ENCODE measurements around the gene GDPD5. TPM values are rescaled to one million over a fixed set of nuclear protein-coding genes. Genes with fewer than 3 reads are reported as not detected.

The GDPD5 gene
- total RNA-seq, 3 donors from 2014 or later (not counting 1 experiment from before 2014, with no cell fraction given) = 49.7 to 95.2 (median 60.2) TPM

DNA sequence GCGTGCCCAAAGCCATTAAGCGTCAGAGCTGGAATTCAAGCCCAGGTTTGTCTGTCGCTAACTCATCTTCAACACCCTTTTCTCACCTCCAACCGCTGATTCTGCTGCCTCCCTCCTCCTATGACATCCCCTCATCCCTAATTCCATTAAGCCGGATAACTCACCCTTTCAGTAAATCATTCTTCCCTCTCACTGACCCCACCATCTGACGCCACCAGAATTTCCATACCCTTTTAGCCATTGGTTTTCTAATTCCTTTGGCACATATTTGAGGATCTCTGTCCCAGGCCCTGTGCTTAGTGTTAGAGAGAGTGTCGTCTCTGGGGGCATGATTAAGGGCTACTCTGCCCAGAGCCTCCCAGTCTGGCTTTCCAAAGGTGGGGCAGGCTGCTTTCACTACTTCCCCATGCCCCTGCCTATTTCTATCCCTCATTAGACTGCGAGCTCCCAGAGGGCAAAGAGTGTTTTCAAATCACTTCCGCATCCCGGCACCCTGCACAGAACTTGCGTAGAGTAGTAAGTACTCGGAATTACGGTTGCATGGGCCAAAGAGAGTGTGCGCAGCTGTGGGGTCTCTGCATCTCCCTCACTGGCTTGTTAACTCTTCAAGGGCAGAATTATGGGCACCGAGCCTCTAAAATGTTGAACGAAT, 96.6 kb downstream of the GDPD5 start:
- Histone ChIP-seq H3K27ac (ENCODE audit: low read length) (no peak overlapping the region), H3K36me3 (ENCODE audit: control insufficient read depth, insufficient read depth, low read length) (no peaks in the 10 kb centered on the region), H3K4me3 (ENCODE audit: low read length) (no peak overlapping the region), H3K4me1 (ENCODE audit: control insufficient read depth, insufficient read depth, low read length) (peaks cover 23% of the 10 kb centered on the region), H3K9me3 (ENCODE audit: control insufficient read depth, insufficient read depth, low read length) (peaks cover 6% of the 10 kb centered on the region), H3K27me3 (ENCODE audit: control insufficient read depth, insufficient read depth, low read length) (peaks cover 32% of the 10 kb centered on the region)
- H3K4me3 Mint-ChIP-seq = peak overlapping the region; percentile 80
- ATAC-seq = no peak
- no peaks in the 10 kb centered on the region for H3K36me3 Mint-ChIP-seq
- WGBS (ENCODE audit: insufficient coverage) = 70% methylated on average over 16 of the region's 16 CpGs
- intact Hi-C loops (cut with micrococcal nuclease) = no loop called here
- H3K27ac Mint-ChIP-seq = peak overlapping the region; percentile 50 to 53
- TF ChIP-seq, protein P1, sequence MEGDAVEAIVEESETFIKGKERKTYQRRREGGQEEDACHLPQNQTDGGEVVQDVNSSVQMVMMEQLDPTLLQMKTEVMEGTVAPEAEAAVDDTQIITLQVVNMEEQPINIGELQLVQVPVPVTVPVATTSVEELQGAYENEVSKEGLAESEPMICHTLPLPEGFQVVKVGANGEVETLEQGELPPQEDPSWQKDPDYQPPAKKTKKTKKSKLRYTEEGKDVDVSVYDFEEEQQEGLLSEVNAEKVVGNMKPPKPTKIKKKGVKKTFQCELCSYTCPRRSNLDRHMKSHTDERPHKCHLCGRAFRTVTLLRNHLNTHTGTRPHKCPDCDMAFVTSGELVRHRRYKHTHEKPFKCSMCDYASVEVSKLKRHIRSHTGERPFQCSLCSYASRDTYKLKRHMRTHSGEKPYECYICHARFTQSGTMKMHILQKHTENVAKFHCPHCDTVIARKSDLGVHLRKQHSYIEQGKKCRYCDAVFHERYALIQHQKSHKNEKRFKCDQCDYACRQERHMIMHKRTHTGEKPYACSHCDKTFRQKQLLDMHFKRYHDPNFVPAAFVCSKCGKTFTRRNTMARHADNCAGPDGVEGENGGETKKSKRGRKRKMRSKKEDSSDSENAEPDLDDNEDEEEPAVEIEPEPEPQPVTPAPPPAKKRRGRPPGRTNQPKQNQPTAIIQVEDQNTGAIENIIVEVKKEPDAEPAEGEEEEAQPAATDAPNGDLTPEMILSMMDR (IDR thresholded peaks at IDR 0.05) = no peak
- H3K4me1 Mint-ChIP-seq = peaks cover 18 to 29% of the 10 kb centered on the region in 2 donors
- H3K27me3 Mint-ChIP-seq (ENCODE audit: low read depth in 2 of 2) = peaks cover 24 to 40% of the 10 kb centered on the region in 2 donors
- no peak for DNase-seq
- H3K9me3 Mint-ChIP-seq = no peaks in the 10 kb centered on the region

DNA sequence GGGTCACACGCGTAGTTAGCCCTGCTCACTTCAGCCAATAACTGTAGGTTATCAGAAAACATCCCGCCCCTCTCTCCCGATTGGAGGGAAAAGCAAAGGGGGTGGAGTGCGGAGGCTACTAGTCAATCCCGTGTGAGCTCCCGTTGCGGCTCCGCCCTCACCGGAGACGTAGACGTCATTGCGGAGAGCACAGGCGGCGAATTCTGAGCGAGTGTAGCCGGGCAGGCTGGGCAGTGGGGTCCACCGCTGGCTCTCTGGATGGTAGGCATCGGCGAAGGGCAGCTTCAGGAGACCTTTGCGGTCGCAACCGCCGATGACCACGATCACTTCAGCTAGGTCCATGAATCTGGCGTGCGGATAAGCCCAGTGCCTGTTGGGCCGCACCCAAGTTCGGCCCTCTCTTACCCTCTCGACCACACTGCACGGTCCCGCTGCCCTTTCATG, 97.4 kb downstream of the GDPD5 start:
- no peak overlapping the region for H3K4me3 ChIP-seq (ENCODE audit: low read length)
- H3K9me3 Mint-ChIP-seq = no peaks in the 10 kb centered on the region
- DNase-seq (peak; percentile 62 to 82), ATAC-seq (peak; percentile 71)
- H3K36me3 Mint-ChIP-seq = no peaks in the 10 kb centered on the region
- H3K4me3 Mint-ChIP-seq = peak overlapping the region; percentile 80
- peaks cover 29% of the 10 kb centered on the region for H3K27me3 ChIP-seq (ENCODE audit: control insufficient read depth, insufficient read depth, low read length)
- peaks cover 23% of the 10 kb centered on the region for H3K4me1 ChIP-seq (ENCODE audit: control insufficient read depth, insufficient read depth, low read length)
- peaks cover 24 to 38% of the 10 kb centered on the region in 2 donors for H3K27me3 Mint-ChIP-seq (ENCODE audit: low read depth in 2 of 2)
- peaks cover 6% of the 10 kb centered on the region for H3K9me3 ChIP-seq (ENCODE audit: control insufficient read depth, insufficient read depth, low read length)
- WGBS (ENCODE audit: insufficient coverage) = 14% methylated on average over 32 of the region's 32 CpGs
- peaks cover 18 to 29% of the 10 kb centered on the region in 2 donors for H3K4me1 Mint-ChIP-seq
- intact Hi-C loops (cut with micrococcal nuclease) = no loop called here
- H3K36me3 ChIP-seq (ENCODE audit: control insufficient read depth, insufficient read depth, low read length) = no peaks in the 10 kb centered on the region
- H3K27ac Mint-ChIP-seq = peak overlapping the region in 1 of 2 donors; percentile 53
- TF ChIP-seq, protein P1 (IDR thresholded peaks at IDR 0.05) = no peak
- H3K27ac ChIP-seq (ENCODE audit: low read length) = no peak overlapping the region

DNA sequence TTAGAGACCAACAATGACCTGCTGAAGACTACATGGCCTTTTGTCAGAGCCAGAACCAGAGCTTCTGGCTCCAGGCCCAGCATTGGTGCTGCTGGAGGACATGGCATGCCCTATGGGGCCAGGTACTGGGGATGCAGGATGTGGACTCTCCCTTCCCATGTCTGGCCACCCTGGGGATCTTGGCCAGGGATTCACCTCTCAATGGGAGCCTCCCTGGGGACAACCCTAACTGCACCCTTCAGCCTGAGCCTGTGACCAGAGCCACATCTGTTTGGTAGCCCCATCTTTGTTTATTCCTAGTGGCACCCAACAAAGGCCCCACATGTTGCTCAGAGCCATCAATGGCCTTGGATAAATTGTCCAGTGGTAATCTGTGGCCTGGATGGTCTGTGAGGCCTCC, 98.6 kb downstream of the GDPD5 start:
- peaks cover 6% of the 10 kb centered on the region for H3K9me3 ChIP-seq (ENCODE audit: control insufficient read depth, insufficient read depth, low read length)
- H3K27ac ChIP-seq (ENCODE audit: low read length) = no peak overlapping the region
- DNase-seq (no peak), ATAC-seq (no peak)
- H3K36me3 Mint-ChIP-seq = no peaks in the 10 kb centered on the region
- intact Hi-C loops (cut with micrococcal nuclease) = no loop called here
- H3K27ac Mint-ChIP-seq = no peak overlapping the region
- peaks cover 23% of the 10 kb centered on the region for H3K4me1 ChIP-seq (ENCODE audit: control insufficient read depth, insufficient read depth, low read length)
- no peaks in the 10 kb centered on the region for H3K9me3 Mint-ChIP-seq
- peaks cover 26% of the 10 kb centered on the region for H3K27me3 ChIP-seq (ENCODE audit: control insufficient read depth, insufficient read depth, low read length)
- peaks cover 18 to 26% of the 10 kb centered on the region in 2 donors for H3K4me1 Mint-ChIP-seq
- peaks cover 17 to 27% of the 10 kb centered on the region in 2 donors for H3K27me3 Mint-ChIP-seq (ENCODE audit: low read depth in 2 of 2)
- no peak overlapping the region for H3K4me3 Mint-ChIP-seq
- TF ChIP-seq, protein P1 (IDR thresholded peaks at IDR 0.05) = no peak
- H3K4me3 ChIP-seq (ENCODE audit: low read length) = no peak overlapping the region
- no peaks in the 10 kb centered on the region for H3K36me3 ChIP-seq (ENCODE audit: control insufficient read depth, insufficient read depth, low read length)

DNA sequence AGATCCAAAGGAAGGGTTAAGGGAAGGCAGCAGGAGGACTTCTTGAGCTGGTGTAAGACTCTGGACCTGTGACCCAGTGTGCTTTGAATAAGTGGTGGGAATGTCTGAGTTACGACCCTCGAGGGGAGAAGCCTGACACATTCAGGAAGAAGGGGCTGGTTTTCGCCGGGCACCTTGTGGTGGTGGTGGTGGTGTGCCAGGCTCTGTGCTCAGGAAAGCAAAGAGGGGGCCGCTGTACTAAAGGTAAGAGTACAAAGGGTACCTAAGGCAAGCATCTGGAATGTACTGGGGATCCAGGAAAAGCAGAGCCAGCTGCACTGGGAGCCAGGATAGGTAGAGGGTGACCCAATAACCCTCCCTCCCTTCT, 99.0 kb downstream of the GDPD5 start:
- ATAC-seq (no peak), DNase-seq (no peak)
- Mint-ChIP-seq H3K4me1 (peaks cover 18 to 26% of the 10 kb centered on the region in 2 donors), H3K36me3 (no peaks in the 10 kb centered on the region), H3K9me3 (no peaks in the 10 kb centered on the region), H3K4me3 (no peak overlapping the region), H3K27ac (no peak overlapping the region), H3K27me3 (ENCODE audit: low read depth in 2 of 2) (peaks cover 14 to 22% of the 10 kb centered on the region in 2 donors)
- TF ChIP-seq, protein P1 (IDR thresholded peaks at IDR 0.05) = no peak
- Histone ChIP-seq H3K27ac (ENCODE audit: low read length) (no peak overlapping the region), H3K9me3 (ENCODE audit: control insufficient read depth, insufficient read depth, low read length) (peaks cover 6% of the 10 kb centered on the region), H3K4me3 (ENCODE audit: low read length) (no peak overlapping the region), H3K27me3 (ENCODE audit: control insufficient read depth, insufficient read depth, low read length) (peaks cover 22% of the 10 kb centered on the region), H3K36me3 (ENCODE audit: control insufficient read depth, insufficient read depth, low read length) (no peaks in the 10 kb centered on the region), H3K4me1 (ENCODE audit: control insufficient read depth, insufficient read depth, low read length) (peaks cover 23% of the 10 kb centered on the region)
- intact Hi-C loops (cut with micrococcal nuclease) = no loop called here
- WGBS (ENCODE audit: insufficient coverage) = 86% methylated on average over 5 of the region's 5 CpGs

Data from natural killer cell (primary cell).